Glomerular visceral epithelial cell (primary cell): Measurements from ENCODE around the gene GLI1.
"Not testable (repeated sequence)": the region's sequence is repeated elsewhere in the genome, so short reads cannot be mapped to it uniquely, and the experiment has no call there.

Experiments used
- DNase-seq: peaks from one replicate; pipeline ENCODE4 v3.0.0-alpha.2; 2016; ENCODE audit errors: extremely low spot score

Gene GLI1

DNA sequence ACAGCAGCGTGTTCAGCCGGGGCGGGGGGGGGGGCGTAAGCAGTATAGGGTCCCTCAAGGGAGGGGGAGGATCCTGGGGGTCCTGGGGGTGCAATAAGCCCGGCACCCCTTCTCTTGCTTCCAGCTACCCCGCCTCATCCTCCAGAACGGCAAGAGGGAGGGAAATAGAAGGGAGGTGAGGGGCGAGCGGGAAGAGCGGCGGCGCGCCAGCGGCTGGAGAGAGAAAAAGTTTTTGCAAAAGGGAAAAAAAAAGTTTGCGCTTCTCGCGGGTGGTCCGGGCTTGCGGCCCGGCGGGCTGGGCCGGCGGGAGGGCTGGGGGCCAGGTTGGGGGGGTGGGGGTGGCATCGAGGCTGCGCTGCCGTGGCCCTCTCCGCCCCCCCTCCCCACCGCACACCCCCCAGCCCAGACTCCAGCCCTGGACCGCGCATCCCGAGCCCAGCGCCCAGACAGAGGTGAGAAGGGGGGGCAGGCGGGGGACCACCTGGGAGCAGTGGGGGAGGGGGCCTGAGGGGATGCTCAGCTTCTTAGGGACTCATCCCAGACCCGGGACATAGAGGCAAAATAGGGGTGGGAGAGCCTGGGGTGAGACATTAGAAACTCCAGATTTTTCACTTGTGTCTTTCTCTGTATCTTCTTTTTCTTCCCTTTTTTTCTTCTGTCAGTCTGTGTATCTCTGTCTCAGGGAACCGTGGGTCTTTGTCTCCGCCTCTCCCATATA lies at the start of gene GLI1:
Gene GLI1 (plus strand): TSS at position 36 of the 718 bp plus-strand sequence. CDS start 3,907 bp downstream, outside the sequence.
- DNase-seq: no peak

DNA sequence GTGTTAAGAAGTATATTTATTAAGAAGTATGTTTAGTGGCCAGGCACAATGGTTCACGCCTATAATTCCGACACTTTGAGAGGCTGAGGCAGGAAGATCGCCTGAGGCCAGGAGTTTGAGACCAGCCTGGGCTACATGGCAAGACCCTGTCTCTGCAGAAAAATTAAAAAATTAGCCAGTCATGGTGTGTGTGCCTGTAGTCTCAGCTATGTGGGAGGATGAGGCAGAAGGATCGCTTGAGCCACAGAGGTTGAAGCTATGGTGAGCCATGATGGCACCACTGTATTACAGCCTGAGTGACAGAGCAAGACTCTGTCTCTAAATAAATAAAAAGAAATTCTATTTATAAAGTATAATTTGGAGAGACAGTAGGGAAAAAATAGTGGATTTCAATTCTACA lies 49.1 kb upstream of the GLI1 start:
- DNase-seq: no peak

DNA sequence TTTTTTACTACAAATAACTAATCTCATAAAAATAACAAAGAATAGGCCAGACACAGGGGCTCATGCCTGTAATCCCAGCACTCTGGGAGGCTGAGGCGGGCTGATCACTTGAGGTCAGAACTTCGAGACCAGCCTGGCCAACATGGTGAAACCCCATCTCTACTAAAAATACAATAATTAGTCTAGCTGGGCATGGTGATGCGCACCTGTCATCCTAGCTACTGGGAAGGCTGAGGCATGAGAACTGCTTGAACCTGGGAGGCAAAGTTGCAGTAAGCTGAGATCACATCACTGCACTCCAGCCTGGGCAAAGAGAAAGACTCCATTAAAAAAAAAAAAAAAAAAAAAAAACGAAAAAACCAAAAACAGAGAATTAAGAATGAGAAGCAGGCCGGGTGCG lies 45.4 kb upstream of the GLI1 start:
- not testable (repeated sequence) for DNase-seq

DNA sequence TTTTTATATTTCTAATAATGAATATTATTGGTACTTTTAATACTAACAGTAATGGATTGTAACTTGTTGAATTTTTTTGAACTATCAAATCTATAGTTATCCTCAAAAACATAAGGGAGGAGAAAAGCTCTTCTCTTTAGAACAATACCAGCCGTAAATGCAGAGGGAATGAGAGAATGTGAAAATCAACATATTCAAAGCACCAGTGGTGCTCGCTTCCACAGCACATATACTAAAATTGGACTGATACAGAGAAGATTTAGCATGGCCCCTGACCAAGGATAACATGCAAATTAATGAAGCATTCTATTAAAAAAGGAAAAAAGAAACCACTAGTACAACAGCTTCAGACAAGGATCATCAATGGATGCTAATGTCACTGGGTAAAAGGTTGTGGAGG lies 44.5 kb upstream of the GLI1 start:
- DNase-seq: no peak

DNA sequence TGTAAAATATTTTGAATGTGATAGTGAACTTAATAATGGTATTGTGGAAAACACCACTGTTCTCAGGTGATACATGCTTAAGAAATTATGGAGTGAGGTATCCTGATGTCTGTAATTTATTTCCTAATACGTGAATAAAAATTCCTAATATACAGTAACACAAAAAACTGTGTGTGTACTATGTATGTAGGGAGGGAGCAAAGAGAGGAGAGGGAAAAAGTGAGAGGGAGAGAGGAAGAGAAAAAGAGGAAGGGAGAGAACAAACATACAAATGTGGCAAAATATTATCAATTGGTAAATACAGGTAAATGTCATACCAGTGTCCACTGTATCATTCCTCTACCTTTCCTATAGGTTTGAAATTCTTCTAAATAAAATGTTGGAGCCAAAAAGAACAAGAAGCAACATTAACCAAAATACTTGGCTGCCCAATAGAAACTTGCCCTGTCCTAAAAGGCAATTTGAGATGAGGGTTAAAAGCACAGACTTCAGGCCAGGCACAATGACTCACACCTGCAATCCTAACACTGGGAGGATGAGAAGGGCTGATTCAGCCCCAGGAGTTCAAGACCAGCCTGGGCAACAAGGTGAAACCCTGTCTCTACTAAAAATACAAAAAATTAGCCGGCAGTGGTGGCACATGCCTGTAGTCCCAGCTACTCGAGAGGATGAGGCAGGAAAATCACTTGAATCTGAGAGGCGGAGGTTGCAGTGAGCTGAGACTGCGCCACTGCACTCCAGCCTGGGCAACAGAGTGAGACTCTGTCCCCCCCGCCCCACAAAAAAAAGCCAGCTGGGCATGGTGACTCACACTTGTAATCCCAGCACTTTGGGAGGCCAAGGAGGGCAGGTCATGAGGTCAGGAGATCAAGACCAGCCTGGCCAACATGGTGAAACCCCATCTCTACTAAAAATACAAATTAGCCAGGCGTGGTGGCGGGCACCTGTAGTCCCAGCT lies 43.3 kb upstream of the GLI1 start:
- no peak for DNase-seq

DNA sequence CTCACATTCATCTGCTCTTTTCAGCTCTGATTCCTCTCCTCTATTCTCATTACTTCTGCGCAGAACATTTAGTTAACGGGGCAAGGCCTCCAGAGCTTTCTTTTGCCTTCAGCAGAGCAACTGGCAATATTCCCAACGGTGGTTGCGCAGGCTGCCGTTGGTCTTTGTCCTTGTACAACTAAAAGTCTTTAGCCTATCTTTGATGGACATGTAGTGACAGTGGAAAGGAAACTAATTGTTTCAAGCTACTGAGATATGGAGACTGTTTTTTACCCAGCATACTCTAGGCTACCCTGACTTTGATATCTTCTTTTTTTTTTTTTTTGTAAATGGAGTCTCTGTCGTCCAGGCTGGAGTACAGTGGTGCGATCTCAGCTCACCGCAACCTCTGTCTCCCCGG lies 41.3 kb upstream of the GLI1 start:
- DNase-seq: no peak

DNA sequence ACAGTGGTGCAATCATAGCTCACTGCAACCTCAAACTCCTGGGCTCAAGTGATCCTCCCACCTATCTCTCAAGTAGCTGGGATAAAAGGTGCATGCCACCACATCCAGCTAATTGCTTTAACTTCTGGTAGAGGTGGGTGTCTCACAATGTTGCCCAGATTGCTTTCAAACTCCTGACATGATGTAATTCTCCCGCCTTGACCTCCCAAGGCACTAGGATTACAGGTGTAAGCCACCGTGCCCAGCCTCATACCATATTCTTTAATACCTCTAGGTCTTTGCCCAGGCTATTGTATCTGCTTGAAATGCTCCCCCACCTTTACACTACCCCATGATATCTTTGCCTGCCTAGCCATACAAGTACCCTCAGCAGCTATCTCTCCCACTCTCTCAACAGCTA lies 40.1 kb upstream of the GLI1 start:
- no peak for DNase-seq

DNA sequence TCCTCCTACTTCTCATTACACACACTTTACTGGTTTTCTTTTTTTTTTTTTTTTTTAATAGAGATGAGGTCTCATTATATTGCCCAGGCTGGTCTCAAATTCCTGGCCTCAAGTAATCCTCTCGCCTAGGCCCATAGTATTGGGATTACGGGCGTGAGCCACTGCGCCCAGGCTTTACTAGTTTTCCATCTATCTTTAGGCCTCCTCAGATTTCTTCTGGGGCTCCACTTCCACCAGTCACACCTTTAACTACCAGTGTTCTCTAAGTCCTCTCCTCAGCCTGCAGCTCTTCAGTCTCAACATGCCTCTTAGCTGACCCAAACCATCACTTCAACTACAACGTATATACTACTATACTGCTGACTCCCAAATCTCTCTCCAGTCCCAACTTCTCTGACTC lies 39.1 kb upstream of the GLI1 start:
- DNase-seq: no peak

DNA sequence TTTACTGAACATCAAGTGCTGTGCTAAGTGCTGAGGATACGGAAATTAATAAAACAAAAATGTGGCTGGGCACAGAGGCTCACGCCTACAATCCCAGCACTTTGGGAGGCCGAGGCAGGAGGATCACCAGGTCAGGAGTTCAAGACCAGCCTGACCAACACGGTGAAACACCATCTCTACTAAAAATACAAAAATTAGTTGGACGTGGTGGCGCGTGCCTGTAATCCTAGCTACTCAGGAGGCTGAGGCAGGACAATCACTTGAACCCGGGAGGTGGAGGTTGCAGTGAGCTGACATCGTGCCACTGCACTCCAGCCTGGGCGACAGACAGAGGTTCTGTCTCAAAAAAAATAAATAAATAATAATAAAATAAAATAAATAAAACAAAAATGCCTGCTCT lies 32.6 kb upstream of the GLI1 start:
- not testable (repeated sequence) for DNase-seq

DNA sequence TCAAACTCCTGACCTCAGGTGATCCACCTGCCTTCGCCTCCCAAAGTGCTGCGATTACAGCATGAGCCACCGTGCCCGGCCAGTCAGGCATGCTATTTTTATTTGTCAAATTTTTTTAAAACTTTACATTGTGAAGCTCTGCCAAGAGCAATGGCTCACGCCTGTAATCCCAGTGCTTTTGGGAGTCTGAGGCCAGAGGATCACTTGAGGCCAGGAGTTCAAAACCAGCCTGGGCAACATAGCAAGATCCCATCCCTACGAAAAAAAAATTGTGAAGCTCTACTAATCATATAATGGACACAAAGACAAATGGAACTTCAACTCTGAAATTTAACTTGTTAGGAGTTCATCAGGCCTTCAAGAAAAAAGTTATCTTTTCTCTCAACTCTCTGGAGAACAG lies 30.6 kb upstream of the GLI1 start:
- no peak for DNase-seq

DNA sequence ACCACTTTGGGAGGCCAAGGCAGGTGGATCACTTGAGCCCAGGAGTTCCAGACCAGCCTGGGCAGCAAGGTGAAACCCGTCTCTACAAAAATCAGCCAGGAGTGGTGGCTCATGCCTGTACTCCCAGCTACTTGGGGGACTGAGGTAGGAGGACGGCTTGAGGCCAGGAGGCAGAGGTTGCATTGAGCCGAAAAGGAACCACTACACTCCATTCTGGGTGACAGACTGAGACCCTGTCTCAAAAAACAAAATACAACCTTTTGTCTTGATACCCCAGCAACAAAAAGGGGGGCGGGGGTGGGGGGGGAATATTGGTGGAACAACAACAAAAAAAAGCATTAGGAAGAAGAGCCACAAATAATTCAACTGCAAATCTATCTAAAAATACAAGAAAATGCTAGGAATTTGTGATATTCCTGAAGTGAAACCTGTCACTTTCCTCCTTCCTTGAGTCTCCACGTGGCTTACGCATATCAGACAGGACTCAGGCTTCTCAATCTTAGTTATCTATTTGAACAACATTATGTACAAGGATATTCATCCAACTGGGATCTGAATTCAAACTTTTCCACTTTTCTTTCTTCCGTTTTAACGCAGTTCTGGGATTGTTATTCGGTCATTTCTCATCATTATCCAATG lies 30.0 kb upstream of the GLI1 start:
- DNase-seq: peak; percentile 11

DNA sequence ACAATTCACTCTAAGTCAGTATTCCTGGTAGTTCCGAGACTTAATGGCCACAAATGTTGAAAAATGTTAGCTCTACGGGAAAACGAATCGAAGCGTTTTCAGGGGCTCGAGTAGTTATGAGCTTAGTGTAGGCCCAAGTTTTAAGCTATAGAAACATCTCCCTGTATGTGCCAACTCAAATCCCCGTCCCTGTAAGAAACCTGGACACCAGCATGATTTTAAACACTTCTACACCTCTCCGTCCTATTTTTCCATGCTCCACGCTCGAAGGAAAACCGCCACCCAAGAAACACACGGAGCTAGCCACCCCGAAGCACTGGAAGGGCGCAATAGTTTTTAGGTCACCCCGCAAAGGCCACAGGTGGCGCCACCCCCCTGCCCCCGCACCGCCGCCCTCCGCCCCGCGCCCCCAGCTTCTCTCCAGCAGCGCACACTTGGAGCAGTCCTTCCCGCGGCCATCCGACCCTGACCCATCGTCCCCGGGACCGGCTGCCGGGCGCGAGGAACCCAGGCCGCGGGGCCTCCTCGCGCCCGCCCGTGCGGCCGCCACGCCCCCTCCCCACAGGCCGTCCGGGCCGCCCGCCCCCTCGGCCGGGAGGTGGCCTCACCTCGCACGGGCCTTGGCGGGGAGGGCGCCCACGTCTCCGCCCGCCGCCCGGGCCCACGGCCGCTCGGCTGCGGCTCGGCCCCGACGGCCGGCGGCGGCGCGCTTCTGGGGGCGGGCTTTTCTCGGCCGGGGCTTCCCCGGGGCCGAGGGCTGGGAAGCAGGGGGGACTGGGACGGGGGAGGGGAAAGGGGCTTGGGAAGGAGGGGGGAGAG lies 29.3 kb upstream of the GLI1 start:
- DNase-seq: no peak

DNA sequence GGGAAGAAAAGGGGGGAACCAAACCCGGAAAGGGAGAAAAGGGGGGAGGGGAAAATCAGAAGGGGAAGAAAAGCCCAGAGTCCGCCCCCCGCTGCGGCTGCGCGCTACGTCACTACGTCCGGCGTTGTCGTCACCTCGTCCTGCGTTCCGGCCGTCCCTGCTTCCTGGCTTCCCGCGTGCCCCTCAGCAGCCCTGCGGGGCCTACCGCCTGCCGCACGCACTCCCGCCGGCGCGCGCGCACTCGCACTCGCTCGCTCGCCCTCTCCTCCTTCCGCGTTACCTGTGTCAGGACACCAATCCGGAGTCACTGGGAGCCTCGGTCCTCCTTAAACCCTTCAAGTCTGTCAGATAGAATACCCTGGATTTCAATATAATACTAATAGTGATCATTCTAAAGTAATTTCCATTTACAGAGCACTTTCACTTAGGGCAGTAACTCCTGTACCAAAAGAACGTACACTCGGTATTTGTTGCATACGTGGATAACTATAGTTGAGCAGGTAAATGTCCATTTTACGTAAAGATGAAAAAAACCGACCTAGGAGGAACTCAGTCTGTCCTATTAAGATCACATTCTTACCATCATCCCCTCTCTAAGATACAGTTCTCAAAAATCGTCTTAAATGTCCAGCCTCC lies 28.5 kb upstream of the GLI1 start, which contains the start of gene R3HDM2:
Gene R3HDM2 (minus strand): TSS at position 113 of the 636 bp plus-strand sequence. CDS start 120,615 bp downstream, outside the sequence.
- peak; percentile 95 for DNase-seq

DNA sequence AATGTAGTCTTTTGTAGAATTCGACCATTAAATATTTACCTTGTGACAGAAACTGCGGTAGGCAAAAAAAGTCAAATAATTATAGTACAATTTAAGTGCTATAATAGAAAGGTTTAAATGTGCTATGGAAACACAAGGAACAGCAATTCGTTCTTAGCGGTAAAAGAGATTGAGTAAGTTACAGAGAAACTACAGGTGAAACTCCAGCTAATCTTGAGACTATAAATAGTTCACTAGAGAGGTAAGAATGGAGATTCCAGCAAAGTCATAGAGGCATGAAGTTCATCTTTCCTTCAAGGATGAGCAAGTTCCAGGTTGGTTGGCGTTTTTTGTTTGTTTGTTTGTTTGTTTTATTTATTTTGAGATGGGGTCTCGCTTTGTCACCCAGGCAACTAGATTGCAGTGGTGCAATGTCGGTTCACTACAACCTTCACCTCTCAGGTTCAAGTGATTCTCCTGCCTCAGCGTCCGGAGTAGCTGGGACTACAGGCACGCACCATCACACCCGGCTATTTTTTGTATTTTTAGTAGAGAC lies 27.9 kb upstream of the GLI1 start:
- no peak for DNase-seq

DNA sequence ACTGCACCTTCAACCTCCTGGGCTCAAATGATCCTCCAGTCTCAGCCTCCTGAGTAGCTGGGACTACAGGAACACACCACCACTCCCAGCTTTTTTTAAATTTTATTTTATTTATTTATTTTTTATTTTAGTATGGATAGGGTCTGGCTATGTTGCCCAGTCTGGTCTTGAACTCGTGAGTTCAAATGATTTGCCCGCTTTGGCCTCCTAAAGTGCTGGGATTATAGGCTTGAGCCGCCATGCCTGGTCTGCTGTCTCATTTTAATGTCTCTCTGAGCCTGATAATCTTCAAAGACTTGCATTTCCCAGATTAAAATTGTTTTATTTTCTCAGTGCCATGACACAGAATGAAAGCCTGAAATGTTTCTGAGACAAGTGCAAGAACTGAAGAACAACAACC lies 26.2 kb upstream of the GLI1 start:
- DNase-seq: no peak

DNA sequence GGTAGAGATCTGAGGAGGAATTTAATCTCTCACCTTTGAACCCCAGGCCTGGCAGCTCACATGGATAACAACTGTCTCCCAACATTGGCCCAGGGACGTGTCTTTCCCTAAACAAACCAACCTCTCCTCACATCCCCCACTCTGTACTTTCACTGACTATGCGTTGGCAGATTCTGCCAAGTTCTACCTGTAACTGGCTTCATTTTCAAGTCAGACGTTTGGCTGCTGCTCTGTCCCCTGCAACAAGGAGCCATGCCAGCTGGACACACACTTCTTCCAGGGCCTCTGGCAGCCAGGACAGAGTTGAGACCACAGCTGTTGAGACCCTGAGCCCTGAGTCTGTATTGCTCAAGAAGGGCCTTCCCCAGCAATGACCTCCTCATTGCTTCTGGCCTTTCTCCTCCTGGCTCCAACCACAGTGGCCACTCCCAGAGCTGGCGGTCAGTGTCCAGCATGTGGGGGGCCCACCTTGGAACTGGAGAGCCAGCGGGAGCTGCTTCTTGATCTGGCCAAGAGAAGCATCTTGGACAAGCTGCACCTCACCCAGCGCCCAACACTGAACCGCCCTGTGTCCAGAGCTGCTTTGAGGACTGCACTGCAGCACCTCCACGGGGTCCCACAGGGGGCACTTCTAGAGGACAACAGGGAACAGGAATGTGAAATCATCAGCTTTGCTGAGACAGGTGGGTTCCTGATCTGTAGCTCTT lies 24.9 kb upstream of the GLI1 start, which contains the start of gene INHBC:
Gene INHBC (plus strand): TSS at position 268 of the 707 bp plus-strand sequence. CDS start 103 bp downstream, at position 371.
- no peak for DNase-seq

DNA sequence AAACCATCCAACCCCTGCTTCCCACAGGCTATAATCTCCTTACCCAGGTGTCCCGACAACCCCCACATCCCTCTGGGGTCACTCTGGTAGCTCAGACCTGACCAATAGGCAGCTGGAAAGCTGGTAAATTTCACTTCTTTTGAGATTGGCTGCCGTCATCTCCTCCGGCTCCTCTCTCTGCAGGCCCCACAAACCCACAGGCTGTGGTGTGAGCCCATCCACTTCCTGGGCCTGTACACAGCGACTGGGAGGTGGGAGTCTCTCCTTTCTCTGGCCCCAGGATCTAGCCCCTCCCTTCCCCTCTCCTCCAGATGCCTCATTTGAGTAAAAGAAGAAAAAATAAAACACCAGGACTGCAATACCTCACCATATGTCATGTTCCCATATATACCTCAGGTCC lies 24.3 kb upstream of the GLI1 start:
- no peak for DNase-seq

DNA sequence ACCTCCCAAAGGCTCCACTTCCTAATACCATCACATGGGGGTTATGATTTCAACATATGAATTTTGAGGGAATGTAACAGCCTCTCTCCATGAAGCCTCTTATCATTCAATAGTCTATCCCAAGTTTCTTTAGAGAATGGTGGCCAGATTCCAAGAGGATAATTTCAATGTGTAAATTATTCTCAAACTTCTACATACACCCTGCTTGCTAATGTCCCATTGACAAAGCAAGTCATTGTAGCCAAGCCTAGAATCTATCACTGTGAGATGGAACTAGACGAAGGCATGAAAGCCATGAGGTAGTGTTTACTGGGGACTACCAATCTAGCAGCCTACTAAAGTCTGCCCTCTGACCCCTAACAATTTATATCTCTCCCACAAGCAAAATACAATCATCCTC lies 21.2 kb upstream of the GLI1 start:
- no peak for DNase-seq

DNA sequence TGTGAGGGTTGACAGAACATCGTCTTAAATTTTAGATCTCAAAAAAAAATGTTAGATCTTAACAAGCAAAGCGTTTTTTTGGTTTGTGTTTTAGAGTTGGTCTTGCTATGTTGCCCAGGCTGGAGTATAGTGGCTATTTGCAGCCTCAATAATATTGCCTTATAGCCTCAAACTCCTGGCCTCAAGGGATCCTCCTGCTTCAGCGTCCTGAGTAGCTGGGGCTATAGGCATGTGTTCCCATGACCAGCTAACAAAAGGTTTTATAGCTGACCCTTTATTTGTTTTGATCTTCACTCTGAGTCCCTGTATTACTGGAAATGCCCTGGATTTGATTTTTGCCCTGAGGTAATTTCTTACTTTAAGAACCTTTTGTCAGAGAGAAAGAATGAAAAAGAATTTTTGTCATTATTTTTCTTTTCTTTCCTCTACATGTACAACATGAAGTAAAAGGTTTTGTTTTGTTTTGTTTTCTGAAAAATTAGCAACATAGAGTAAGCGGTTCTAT lies 19.8 kb upstream of the GLI1 start:
- no peak for DNase-seq

DNA sequence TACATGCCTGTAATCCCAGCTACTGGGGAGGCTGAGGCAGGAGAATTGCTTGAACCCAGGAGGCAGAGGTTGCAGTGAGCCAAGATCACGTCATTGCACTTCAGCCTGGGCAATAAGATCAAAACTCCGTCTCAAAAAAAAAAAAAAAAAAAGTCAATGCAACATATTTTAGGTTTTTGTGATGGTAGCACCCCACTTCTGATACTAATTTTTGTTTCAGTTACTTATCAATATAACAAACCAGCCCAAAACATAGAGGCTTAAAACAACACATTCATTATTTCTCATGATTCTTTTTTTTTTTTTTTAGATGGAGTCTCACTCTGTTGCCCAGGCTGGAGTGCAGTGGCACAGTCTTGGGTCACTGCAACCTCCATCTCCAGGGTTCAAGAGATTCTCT lies 18.2 kb upstream of the GLI1 start:
- DNase-seq: not testable (repeated sequence)
